Adrenal gland (tissue), 12 donors: ENCODE measurements around the gene SYNJ2. TPM values are rescaled to one million over a fixed set of nuclear protein-coding genes. Genes with fewer than 3 reads are reported as not detected.
A peak's percentile ranks its signal among the peaks of the same experiment; 100 is the strongest.

ENCODE experiments used
- DNase-seq, 7 donors: peaks; one replicate each; pipeline ENCODE4 v3.0.0-alpha.2; 2019 to 2020
- H3K27ac ChIP-seq, 5 donors: fragments of 200-600 bp; sonication (generic) in 4 of 5; 1 replicate in 3 of 5; 2 replicates in 2 of 5; pipeline versions ENCODE4 v1.5.1 to v1.8.0; 2016 to 2020; ENCODE audit warnings: mild to moderate bottlenecking in 1 of 5
- H3K27me3 ChIP-seq: fragments of 200-600 bp; 2 replicates; pipeline ENCODE4 v1.8.0; 2021
- H3K36me3 ChIP-seq, 2 donors: fragments of 200-600 bp; replicated peaks in 1 of 2; 1 replicate in 1 of 2; 2 replicates in 1 of 2; pipeline versions ENCODE4 v1.5.1 to v1.8.0; 2018 to 2022
- H3K4me1 ChIP-seq, 2 donors: fragments of 200-600 bp; replicated peaks in 1 of 2; 1 replicate in 1 of 2; 2 replicates in 1 of 2; pipeline versions ENCODE4 v1.5.1 to v1.8.0; 2018 to 2021
- H3K4me3 ChIP-seq, 4 donors: fragments of 200-600 bp; sonication (generic) in 3 of 4; one replicate each; pipeline ENCODE4 v1.5.1; 2016 to 2018
- H3K9me3 ChIP-seq, 3 donors: fragments of 200-600 bp; sonication (generic) in 1 of 3; replicated peaks in 1 of 3; 1 replicate in 2 of 3; 2 replicates in 1 of 3; pipeline versions ENCODE4 v1.5.1 to v1.8.0; 2016 to 2021
- CTCF ChIP-seq, 6 experiments: fragments of 450-650 bp in 4 of 6; fragments of 200-600 bp in 2 of 6; sonication (generic) in 1 of 6; IDR thresholded peaks; 1 replicate in 5 of 6; 2 replicates in 1 of 6; pipeline versions ENCODE4 v1.5.1 to v1.8.0; 2016 to 2021; ENCODE audit warnings: antibody characterized with exemption in 6 of 6, mild to moderate bottlenecking in 2 of 6, moderate library complexity in 1 of 6
- POLR2A ChIP-seq, 2 donors: fragments of 450-650 bp; IDR thresholded peaks; one replicate each; pipeline ENCODE4 v1.6.1; 2017; ENCODE audit warnings: antibody characterized with exemption in 2 of 2, mild to moderate bottlenecking in 2 of 2, moderate library complexity in 1 of 2
- WGBS, 4 donors: extraction: QIAGEN DNeasy Blood & Tissue Kit in 2 of 4; methylation state at CpG; one replicate each; pipeline versions ENCODE4 v1.1.5 to v1.1.7; 2013 to 2017; 5-methylcytosine and 5-hydroxymethylcytosine counted together
- intact Hi-C, 2 donors: fragments of 100-400 bp; cut with DNase I; formaldehyde crosslinking; loops; one replicate each; pipeline versions ENCODE4 v1.14.1 to v1.15.0; 2022 to 2023
- polyA plus RNA-seq, 3 donors: library from polyadenylated mRNA; stranded (reverse); fragments of 200-250 nt in 2 of 3; fragments of 350-450 nt in 1 of 3; fragmentation: Illumina TruSeq in 1 of 3; extraction: RNeasy Lipid Tissue Mini Kit (QIAGEN cat#74804) in 1 of 3; gene quantifications; one replicate each; pipeline ENCODE4 v1.2.3, GENCODE V29; 2013 to 2014
- total RNA-seq, 9 donors: library from RNA; depleted of rRNA in 4 of 9; stranded (reverse); fragments of >200 nt in 4 of 9; fragments of 120-200 nt in 1 of 9; fragmentation: NEBNext Ultra II Directional in 1 of 9; extraction: Animal tissue kit (Norgen Biotek cat#: 25700) in 1 of 9; gene quantifications; one replicate each; pipeline versions ENCODE4 v1.1.0 to v1.2.4, GENCODE V29; 2013 to 2023
- donor health status: healthy with polysubstance abuse.
- donor health status: Bipolar disorder and iron deficiency.
- donor health status: DM: yes; HTN: yes; CAD: no.
- donor health status: DM: no; HTN: no; CAD: no.
- donor health status: DM: no; HTN: no; CAD: no.
- donor health status: DM: yes; HTN: yes; CAD: no.

SYNJ2 gene
- total and polyA plus RNA-seq, 12 donors, result 1.6 to 20.5 (median 12.8) TPM

- Histone ChIP-seq H3K27ac (no peak overlapping the region), H3K27me3 (no peaks in the 10 kb centered on the region), H3K36me3 (no peaks in the 10 kb centered on the region), H3K4me3 (no peak overlapping the region), H3K9me3 (no peaks in the 10 kb centered on the region), H3K4me1 (peaks cover 23 to 31% of the 10 kb centered on the region in 2 donors)
- WGBS, 4 donors, result 94 to 97% (median 96%) methylated on average over 11 of the region's 11 CpGs
- TF ChIP-seq CTCF (IDR thresholded peaks at IDR 0.05), result no peak
- no peak for TF ChIP-seq POLR2A (IDR thresholded peaks at IDR 0.05)
- intact Hi-C loops, result no loop called here
- no peak for DNase-seq
These were observed 9.4 kb downstream of the SYNJ2 start for GRCh38 chr6:157991067-157991432.

GRCh38 chr6:157993076-157993475, 11.4 kb downstream of the SYNJ2 start:
- DNase-seq, result no peak
- Histone ChIP-seq H3K27me3 (no peaks in the 10 kb centered on the region), H3K27ac (peak overlapping the region in 1 of 5 donors; percentile 27), H3K9me3 (no peaks in the 10 kb centered on the region), H3K36me3 (no peaks in the 10 kb centered on the region), H3K4me3 (no peak overlapping the region), H3K4me1 (peaks cover 23 to 31% of the 10 kb centered on the region in 2 donors)
- 65 to 73% (median 66%) methylated on average over 3 of the region's 3 CpGs for WGBS, 4 donors
- TF ChIP-seq POLR2A (IDR thresholded peaks at IDR 0.05) (no peak), CTCF (IDR thresholded peaks at IDR 0.05) (no peak)
- intact Hi-C loops, result no loop called here

GRCh38 chr6:157994125-157994795, 12.6 kb downstream of the SYNJ2 start:
- no peaks in the 10 kb centered on the region for H3K27me3 ChIP-seq
- H3K4me3 ChIP-seq, result no peak overlapping the region
- H3K4me1 ChIP-seq, result peaks cover 23 to 37% of the 10 kb centered on the region in 2 donors
- peak overlapping the region in 2 of 5 donors; percentile 6 to 13 for H3K27ac ChIP-seq
- H3K9me3 ChIP-seq, result no peaks in the 10 kb centered on the region
- no peak for TF ChIP-seq POLR2A (IDR thresholded peaks at IDR 0.05)
- TF ChIP-seq CTCF (IDR thresholded peaks at IDR 0.05), result no peak
- 79 to 84% (median 82%) methylated on average over 7 of the region's 7 CpGs for WGBS, 4 donors
- intact Hi-C loops, result no loop called here
- peak in 2 of 7 donors; percentile 26 to 54 for DNase-seq
- H3K36me3 ChIP-seq, result no peaks in the 10 kb centered on the region

- intact Hi-C loops, result no loop called here
- Histone ChIP-seq H3K27ac (no peak overlapping the region), H3K4me3 (no peak overlapping the region), H3K9me3 (no peaks in the 10 kb centered on the region), H3K36me3 (no peaks in the 10 kb centered on the region), H3K27me3 (no peaks in the 10 kb centered on the region), H3K4me1 (peaks cover 13 to 26% of the 10 kb centered on the region in 2 donors)
- TF ChIP-seq POLR2A (IDR thresholded peaks at IDR 0.05), result no peak
- no peak for TF ChIP-seq CTCF (IDR thresholded peaks at IDR 0.05)
- 94 to 98% (median 96%) methylated on average over 12 of the region's 12 CpGs for WGBS, 4 donors
- peak in 1 of 7 donors; percentile 13 for DNase-seq
These were observed 13.8 kb downstream of the SYNJ2 start for GRCh38 chr6:157995458-157995857.
